DMS53 treated with DMSO at 0.1 percent for 48 hours (cell line): ENCODE results near the gene PCDH18.
A peak's percentile ranks its signal among the peaks of the same experiment; 100 is the strongest.
"Not testable (repeated sequence)": the region's sequence is repeated elsewhere in the genome, so short reads cannot be mapped to it uniquely, and the experiment has no call there.

Experiments
- DNase-seq: peaks from one replicate; lab custom pipeline; 2025; ENCODE audit not compliant: unreplicated experiment; lab: John Stamatoyannopoulos, UW

The PCDH18 gene

DNA sequence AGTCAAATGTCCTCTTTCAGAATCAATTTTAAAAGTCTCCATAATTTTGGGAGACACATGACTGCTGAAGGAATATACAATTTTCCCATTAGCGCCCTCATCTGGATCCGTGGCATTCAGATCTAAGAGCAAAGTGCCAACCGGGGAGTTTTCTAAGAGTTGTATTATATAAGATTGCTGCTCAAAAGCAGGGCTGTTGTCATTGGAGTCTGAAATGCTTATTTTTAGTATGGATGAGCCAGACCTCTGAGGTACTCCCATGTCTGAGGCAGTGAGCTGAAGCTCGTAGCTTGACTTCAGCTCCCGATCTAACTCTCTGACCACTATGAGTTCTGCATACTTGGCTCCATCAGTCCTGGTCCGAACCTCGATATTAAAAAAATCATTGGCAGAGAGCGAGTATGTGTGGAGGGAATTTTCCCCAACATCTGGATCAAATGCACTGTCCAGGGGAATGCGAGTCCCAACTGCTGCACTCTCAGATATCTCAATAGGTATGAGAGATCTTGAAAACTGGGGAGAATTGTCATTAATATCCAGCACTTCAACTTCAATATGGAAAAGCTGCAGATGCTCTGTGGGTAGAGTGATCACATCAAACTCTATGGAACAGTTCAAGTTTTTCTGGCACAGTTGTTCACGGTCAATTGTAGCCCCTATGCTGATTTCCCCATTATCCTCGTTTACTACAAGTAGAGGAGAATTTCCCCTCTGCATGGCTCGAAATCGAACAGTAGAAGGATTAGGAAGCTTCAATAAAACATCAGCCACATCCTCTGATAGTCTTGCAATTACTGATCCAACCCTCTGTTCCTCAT is 917 bp downstream of the PCDH18 start:
- no peak for DNase-seq

DNA sequence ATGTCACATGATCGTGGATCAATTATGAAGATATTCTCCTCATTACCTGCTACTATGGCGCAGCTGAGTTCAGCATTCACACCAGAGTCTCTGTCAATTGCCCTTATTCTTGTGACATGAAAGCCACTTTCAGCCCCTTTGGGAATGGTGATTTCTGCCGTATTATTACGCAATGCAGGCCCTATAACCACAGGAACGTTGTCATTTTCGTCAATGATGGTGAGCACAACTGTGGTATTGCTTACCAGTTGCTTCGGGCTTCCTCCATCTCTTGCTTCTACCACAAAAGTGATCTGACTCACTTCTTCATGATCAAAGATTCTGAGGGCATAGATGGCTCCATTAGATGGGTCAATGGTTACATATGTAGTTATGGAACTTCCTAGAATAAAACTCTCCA is 2.1 kb downstream of the PCDH18 start:
- DNase-seq: no peak

DNA sequence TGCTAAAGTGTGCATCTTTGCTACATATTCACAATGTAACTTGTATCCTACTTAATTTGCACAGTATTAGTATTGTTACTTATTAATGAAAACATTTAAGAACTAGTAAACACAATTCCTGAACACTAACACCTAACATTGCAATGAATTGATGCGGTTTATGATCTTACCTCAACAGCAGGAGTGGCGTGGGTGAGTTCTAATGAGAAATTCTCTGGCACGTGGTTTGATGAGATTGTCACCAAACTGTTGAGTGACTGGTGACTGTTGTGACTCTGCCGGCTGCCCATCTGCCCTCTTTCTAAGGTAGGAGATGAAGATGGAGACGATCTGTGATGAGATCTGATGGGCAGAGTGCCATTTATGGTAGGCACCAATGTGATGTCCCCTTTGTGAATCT is 2.9 kb downstream of the PCDH18 start:
- DNase-seq: no peak

DNA sequence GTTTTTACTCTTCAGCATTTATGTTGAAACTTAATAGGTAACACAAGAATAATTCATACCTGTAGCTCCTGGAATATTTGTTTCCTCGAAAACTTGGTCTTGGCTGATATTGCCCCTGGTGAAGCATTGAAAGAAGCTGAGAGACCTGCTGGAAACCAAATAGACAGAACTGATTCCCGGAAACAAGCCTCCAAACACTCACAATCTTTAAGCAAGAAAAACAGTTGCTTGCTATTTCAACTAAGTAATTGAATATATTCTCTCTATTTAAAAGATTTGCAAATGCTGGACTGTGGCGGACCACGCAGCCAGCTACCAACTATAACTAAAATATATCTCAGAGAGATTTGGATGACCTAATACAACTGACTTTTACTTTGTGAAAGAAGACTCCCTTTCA is 3.6 kb downstream of the PCDH18 start:
- no peak for DNase-seq

DNA sequence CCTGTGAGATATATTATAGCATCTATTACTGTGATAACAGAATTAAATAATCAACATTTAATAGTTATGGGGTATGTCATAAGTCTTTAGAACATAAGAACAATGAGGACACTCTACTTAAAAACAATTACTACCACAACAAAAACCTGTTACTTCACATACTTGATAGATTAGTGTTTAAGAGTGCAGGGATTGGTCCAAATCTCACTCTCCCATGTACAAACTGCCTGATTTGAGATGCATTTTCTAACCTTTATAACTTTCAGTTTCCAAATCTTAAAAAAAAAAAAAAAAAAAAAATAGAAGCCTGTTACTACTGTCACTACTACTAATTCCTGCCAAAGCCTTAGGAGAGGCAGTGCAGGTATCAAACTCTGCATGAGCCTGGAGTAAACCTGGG is 5.6 kb downstream of the PCDH18 start:
- DNase-seq: no peak

DNA sequence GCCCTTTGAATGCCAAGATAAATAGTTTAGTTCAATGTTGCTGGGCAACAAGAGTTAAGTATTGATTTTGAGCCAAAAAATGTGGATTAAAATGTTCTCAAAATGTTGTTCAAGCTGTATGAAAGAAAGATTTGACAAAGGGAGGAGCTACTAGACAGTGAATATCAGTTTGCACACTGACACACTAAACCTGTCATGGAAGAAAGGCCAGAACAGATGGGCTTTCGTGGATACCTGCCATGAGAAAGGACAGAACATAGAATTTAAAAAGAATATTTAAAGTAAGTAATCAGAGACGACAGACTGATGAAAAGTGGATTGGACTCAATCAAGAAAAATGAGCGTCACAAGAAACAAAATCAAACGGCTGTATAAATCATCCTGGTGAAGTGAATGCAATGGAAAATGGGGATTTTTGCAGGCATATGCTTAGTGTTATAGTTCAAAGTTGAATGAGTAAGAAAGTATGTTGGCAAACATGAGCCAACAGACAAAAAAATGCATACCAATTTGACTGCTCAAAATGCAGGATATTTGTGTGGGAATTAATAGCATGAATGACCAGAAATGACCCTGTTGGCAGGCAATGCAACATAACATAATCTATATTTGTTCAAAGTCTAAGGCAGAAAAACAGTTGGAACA is 7.4 kb downstream of the PCDH18 start:
- no peak for DNase-seq

DNA sequence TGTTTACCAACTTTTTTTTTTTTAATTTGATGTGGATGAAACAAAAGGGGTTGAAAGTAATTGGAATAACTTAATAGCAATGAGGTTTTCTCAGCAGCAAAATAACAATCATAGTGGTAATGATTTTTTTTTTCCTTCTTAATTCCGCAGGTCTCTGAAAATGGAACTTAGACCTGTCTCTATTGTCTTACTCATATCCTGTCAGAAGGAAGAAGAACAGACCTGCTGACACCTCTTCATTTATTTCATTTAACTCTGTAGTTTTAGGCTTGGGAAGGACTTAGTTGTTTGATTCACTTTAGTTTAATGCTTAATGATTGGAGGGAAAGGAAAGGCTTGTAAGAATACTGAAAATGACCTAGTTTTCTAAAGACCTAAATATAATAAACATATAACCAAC is 9.0 kb downstream of the PCDH18 start:
- DNase-seq: no peak

DNA sequence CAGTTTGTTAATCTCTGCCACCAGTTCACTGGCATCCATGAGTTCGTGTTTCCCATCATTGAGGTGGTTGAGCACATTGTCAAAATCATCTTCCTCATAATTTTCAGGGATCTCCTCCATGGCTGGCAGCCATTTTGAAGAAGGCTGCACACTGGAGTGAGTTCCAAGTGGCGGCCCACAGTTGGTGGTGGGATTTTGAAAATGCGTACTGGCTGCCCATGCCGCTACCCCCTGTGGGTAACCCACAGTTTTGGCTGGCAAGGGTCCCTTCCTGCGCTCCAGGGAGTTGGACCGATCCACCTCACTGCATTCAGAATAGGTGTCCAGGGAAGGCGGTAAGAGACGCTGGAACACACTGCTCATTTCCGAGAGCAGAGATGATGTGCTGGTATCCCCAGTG is 11.2 kb downstream of the PCDH18 start:
- DNase-seq: no peak

DNA sequence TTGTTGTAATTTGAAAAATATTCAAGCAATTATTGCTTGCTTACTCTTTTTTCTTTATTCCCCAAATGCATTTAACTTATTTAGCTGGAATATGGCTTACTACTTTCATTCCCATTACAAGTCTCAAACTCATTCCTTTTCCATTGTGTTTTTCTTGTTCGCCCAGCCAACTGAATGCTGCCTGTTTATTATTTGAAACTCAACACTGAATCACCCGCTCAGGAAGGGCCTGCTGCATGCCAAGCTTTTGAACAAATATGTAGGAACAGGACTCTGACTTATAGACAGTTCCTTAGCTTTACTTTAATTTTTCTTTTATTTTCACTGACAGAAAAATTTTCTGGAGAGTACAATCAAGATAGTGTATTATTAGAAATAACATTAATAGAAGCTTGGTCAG is 12.9 kb downstream of the PCDH18 start:
- no peak for DNase-seq

DNA sequence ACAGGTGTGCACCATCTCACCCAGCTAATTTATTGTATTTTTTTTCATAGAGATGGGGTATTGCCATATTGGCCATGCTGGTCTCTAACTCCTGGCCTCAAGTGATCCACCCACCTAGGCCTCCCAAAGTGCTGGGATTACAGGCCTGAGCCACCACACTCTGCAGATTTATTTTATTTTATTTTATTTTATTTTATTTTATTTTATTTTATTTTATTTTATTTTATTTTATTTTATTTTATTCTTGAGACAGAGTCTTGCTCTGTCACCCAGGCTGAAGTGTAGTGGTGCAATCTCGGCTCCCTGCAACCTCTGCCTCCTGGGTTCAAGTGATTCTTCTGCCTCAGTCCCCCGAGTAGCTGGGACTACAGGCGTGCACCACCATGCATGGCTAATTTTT is 15.0 kb downstream of the PCDH18 start:
- DNase-seq: not testable (repeated sequence)

DNA sequence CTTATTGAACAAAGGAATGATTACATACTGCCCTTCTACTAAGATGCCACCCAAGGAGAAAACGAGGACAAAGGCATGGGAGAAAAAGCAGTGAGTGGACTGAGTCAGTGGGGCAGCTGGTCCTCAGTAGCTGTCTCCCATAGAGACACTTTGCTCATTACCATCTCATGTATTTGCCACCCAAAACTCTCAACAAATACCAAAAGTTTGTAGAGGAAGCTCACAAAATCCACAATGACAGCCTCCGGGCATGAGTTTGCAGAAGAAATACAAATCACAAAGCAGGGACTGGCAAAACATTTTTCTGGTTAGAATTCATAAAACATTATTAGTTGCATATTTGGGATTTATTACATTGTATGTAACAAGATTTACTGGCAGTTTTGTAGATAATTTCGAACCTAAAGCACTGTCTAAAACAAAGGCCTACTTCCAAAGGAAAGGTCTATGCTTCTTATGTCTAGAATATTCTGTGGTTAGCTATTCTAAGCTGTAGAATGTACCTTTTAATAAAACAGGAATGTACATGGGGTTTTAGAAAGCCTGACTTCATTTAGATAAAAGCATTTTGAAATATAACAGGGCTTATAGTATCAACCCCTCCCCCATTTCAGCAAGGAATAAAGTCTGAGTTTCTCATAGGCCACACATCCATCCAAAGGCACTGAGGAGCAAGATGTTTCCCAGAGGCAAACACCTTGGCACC is 17.7 kb downstream of the PCDH18 start:
- DNase-seq: no peak

DNA sequence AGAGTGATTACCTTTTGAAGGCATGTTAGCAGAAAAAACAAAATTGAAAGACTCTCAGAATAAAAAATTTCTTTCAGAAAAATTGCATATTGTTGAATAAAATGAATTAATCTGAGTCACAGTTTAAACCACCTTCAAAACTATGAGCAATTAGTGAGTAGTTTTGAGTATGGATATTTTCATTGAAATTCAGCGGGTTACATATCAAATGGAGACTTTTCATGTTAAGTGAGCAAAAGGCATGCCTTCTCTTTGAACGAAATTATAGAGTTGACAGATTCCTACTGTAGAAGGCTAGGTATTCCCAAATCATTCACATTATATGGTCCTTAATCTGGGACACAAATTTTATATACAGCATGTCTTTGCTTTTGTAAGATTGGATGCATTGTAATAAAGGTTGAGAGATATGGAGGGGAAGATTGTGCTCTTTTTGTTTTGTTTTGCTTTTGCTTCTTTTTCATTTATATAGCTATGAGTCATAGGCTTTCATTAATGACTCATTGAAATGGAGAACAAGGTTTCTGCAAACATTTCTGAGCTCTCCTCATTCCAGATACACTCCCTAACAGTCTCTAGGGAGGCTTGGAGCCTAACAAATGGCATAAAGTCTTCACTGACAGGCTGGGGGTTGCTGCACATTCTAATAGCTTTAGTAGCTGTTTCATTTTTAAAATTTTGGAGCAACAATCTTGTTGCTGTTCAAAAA is 21.6 kb downstream of the PCDH18 start:
- DNase-seq: peak; percentile 49

DNA sequence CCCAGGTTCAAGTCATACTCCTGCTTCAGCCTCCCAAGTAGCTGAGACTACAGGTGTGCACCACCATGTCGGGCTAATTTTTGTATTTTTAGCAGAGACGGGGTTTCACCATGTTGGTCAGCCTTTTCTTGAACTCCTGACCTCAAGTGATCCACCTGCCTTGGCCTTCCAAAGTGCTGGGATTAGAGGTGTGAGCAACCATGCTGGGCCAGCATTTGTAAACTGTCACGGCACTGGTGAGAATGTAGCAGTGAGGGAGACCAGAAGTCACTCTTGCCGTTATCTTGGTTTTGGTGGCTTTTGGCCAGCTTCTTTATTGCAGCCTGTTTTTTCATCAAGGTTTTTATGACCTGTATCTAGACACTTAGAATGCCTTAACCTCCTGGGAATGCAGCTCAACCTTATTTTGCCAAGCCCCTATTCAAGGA is 22.4 kb downstream of the PCDH18 start:
- no peak for DNase-seq

DNA sequence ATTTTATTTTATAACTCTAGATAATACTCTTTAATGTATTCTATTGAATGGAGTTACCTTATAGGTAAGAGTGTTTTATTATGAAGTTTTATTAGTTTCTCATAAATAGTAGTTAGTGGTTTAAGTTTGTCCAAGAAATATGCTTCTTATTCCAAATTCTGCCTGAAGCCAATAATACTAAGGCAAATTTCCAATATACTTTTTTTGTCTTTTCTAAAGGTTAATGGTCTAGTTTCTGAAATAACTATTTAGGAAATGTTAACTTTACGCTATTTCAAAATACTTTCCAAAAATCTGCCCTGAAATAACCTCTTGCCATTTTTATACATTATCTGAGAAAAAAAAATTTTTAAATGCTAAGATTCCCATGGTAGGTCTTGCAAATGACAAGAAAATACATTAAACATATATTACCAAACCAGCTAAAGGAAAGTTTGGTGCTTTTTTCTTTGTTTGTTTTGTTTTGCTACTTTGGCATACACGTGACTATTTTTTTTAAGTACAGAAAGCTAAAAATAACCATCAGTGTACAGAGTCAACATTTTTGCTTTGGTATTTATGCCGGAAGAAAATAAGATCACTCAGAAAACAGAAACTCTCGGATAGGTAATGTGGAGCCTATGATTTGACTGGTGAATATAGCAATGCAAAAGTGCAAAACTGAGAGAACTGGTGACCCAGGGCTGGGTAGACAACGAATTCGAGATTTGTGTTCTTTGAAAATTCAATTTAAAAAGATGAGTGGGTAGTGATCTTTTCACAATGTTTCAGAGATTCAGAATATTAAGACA is 29.8 kb downstream of the PCDH18 start:
- no peak for DNase-seq

DNA sequence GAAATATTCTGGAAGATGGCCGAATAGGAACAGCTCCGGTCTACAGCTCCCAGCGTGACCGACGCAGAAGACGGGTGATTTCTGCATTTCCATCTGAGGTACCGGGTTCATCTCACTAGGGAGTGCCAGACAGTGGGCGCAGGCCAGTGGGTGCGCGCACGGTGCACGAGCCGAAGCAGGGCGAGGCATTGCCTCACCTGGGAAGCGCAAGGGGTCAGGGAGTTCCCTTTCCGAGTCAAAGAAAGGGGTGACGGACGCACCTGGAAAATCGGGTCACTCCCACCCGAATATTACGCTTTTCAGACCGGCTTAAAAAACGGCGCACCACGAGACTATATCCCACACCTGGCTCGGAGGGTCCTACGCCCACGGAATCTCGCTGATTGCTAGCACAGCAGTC is 36.0 kb downstream of the PCDH18 start:
- DNase-seq: not testable (repeated sequence)

DNA sequence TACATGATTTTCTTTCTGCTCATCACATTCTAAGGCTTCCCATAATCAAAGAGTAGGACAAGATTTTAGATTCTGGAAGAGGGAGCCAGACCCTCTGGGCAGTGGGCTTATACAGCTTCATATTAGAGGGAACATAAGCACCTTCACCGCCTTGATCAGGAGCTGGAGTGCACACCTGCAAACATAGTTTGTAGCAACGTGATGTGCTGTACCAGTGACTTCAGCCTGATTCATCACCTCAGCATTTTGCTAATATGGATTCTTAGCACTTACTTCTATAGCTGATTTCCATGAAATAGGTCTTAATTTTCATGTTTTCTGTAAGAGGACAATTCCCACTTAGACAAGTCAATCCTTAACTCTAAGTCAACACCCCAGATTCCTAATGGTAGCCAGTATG is 36.7 kb downstream of the PCDH18 start:
- no peak for DNase-seq

DNA sequence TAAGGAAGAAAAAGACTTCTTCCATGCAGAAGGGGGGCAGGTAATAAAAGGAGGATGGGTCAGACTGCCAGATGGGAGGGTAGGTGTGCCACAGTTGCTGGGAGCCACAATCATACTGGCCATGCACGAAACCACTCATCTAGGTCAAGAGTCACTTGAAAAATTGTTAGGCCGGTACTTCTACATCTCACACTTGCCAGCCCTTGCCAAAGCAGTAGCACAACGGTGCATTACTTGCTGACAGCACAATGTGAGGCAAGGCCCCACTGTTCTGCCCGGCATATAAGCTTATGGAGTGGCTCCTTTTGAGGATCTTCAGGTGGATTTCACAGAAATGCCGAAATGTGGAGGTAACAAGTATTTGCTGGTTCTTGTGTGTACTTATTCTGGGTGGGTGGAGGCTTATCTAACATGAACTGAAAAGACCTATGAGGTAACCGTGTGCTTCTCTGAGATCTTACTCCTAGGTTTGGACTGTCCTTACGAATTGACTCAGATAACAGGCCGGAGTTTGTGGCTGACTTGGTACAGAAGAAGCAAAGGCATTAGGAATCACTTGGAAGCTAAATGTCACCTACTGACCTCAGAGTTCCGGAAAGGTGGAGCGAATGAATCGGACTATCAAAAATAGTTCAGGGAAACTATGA is 48.9 kb downstream of the PCDH18 start:
- DNase-seq: peak; percentile 23

DNA sequence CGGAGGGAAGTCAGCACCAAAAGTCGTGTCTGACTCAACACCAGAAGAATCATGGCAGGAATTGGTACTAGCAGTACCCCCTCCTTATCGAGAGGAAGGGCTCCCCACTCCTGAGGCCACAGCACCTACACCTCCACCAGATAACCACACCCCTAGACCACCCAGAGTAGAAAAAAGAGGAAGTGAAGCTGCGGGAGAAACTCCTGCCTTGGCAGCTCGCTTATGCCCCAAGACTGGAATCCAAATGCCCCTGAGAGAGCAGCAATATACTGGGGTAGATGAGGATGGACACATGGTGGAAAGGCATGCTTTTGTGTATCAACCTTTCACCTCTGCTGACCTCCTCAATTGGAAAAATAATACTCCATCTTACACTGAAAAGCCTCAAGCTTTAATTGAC is 52.6 kb downstream of the PCDH18 start:
- not testable (repeated sequence) for DNase-seq

DNA sequence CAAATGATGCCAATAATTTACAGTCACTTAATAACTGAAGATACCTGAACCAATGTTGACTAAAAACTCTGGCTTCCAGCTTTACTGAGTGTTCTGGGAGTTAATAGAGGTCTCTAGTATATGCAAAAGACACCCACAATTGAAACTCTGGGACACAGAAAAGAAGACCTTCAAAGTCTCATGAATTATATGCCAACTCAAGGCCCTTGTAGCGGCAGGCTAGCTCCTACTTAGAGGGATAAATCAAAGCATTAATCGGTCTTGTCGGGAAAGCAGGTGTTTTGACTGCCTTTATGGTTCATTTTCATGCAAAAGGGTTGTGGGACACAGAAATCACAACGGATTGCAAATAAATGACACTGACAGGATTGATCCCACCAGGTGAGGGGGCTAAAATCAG is 55.9 kb downstream of the PCDH18 start:
- DNase-seq: no peak

DNA sequence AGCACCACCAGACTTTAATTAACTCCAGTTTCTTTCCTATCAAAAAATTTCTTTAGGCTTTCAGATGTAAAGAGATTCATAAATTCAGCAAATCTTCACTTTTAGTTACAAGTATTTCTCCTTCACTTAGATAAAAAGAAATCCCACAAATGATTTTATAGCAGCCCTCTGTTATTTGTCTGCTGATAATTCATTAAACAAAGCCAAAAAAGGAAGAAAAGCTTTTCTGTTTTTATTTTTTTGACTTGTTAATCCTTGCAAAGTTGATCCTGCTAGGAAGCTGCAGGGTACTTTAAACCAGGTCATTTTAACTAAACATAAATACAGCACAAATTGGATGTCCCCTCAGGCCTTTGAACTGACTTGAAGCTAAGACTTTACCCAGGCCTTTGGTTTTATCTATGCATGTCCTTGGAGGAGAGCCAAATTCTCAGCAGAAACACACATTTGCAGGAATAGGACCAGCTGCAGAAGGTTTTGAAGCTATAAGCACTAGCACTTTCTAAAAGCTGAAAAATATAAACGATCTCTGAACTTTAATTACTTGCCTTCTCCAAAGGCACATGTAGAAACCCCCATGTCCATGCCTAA is 57.5 kb downstream of the PCDH18 start:
- no peak for DNase-seq
